Measurements from ENCODE around the gene METTL3. TPM values are rescaled to one million over a fixed set of nuclear protein-coding genes. Genes with fewer than 3 reads are reported as not detected.

Gene METTL3
- total RNA-seq, 4 donors from 2014 or later, result 70.7 to 83.1 (median 75.4) TPM

DNA sequence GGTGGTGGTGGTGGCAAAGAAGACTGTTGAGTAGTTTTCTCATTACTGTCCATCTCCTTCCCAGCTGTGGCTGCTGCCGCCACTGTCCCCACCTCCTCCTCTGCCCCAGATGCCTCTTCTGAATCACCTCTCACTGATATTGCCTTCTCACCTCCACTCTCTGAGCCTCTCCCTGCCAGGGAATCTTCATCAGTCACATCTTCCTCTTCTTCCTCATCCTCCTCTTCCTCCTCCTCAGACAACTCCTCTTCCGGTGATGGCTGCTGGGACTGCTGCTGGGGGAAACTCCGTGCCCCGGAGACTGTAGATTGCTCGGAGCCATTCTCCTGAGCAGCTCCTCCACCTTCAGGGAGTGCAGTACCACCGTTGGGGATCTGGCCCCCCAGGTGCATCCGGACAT lies 12.1 kb upstream of the METTL3 start:
- Histone ChIP-seq H3K4me1 (peaks cover 14 to 25% of the 10 kb centered on the region in 2 donors), H3K36me3 (no peaks in the 10 kb centered on the region), H3K9me3 (no peaks in the 10 kb centered on the region), H3K4me3 (replicated peaks in 1 of 3) (no peak overlapping the region), H3K27me3 (no peaks in the 10 kb centered on the region), H3K27ac (no peak overlapping the region)
- WGBS, 2 donors, result 87 to 90% methylated on average over 6 to 7 of the region's 7 CpGs
- DNase-seq, result no peak
- TF ChIP-seq, protein P1, sequence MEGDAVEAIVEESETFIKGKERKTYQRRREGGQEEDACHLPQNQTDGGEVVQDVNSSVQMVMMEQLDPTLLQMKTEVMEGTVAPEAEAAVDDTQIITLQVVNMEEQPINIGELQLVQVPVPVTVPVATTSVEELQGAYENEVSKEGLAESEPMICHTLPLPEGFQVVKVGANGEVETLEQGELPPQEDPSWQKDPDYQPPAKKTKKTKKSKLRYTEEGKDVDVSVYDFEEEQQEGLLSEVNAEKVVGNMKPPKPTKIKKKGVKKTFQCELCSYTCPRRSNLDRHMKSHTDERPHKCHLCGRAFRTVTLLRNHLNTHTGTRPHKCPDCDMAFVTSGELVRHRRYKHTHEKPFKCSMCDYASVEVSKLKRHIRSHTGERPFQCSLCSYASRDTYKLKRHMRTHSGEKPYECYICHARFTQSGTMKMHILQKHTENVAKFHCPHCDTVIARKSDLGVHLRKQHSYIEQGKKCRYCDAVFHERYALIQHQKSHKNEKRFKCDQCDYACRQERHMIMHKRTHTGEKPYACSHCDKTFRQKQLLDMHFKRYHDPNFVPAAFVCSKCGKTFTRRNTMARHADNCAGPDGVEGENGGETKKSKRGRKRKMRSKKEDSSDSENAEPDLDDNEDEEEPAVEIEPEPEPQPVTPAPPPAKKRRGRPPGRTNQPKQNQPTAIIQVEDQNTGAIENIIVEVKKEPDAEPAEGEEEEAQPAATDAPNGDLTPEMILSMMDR (IDR thresholded peaks at IDR 0.05), result no peak
- TF ChIP-seq POLR2A (IDR thresholded peaks at IDR 0.05), result no peak
- intact Hi-C loops (cut with DNase I), result no loop called here

DNA sequence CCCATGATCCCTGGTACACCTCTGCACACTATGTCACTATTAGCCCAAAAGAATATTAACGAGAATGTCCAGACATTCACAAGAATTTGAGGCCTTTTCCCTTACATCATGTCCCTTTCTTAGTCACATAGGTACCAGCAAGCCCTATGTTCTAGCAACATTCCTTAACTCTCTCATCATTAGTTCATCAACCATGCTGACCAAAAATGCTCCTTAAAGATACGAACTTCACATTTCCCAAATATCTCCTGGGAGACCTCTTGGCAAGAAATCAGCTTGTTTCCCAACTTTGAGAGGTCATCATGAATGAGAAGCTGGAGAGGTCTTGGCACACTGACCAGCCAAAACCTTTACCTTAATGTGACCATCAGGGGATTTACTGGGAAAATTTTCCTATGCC lies 10.4 kb upstream of the METTL3 start:
- no peak for TF ChIP-seq POLR2A (IDR thresholded peaks at IDR 0.05)
- TF ChIP-seq, protein P1 (IDR thresholded peaks at IDR 0.05), result no peak

DNA sequence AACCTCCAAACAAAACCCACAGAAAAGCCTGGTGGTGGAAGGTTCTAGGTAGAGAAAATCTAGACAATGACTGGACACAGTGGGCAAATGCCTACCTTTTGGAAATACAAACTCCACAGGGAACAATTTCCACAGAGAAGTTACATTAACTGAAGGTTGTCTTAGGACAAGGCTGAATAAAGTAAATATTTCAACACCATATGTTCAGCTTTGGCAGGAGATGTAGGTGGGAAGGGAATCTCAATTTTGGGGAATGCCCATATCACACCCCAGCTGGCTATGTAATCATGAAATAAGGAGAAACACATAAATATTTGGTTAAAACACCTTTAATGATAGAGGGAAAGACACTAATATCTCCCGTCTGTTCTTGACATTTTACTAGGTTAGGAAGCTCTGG lies 9.6 kb upstream of the METTL3 start:
- Histone ChIP-seq H3K4me1 (peaks cover 7 to 18% of the 10 kb centered on the region in 2 donors), H3K36me3 (no peaks in the 10 kb centered on the region), H3K27ac (no peak overlapping the region), H3K4me3 (replicated peaks in 1 of 3) (no peak overlapping the region), H3K9me3 (no peaks in the 10 kb centered on the region), H3K27me3 (no peaks in the 10 kb centered on the region)
- 85 to 87% methylated on average over 1 of the region's 1 CpG for WGBS, 2 donors
- intact Hi-C loops (cut with DNase I), result no loop called here
- TF ChIP-seq POLR2A (IDR thresholded peaks at IDR 0.05), result no peak
- TF ChIP-seq, protein P1 (IDR thresholded peaks at IDR 0.05), result no peak
- no peak for DNase-seq

More for the DNA sequence above, 10.4 kb upstream of the METTL3 start:
- Histone ChIP-seq H3K27me3 (no peaks in the 10 kb centered on the region), H3K4me1 (peaks cover 7 to 18% of the 10 kb centered on the region in 2 donors), H3K9me3 (no peaks in the 10 kb centered on the region), H3K4me3 (replicated peaks in 1 of 3) (no peak overlapping the region), H3K36me3 (no peaks in the 10 kb centered on the region), H3K27ac (no peak overlapping the region)
- intact Hi-C loops (cut with DNase I), result no loop called here
- DNase-seq, result peak in 1 of 2 donors; percentile 44
- WGBS, 2 donors, result 52 to 60% methylated on average over 2 of the region's 2 CpGs

DNA sequence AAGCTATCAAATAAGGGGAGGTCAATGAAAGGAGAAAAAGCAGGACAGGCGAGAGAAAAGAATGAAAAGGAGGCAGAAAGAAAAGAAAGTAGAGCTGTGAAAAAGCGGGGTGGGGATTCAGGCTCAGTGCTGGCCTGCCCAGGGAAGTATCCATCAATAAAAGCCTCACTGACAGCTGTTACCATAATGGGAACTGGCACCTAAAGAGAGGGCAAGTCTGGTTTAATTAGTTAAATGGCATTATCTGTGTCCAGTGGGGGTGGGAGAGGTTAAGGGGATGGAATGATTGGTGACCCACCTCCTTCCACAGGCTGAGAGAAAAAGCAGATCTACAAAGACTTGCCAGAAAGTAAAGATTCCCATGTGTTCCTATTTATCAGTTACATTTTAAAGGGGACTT lies 7.6 kb upstream of the METTL3 start:
- H3K27ac ChIP-seq, result no peak overlapping the region
- no peak overlapping the region for H3K4me3 ChIP-seq (replicated peaks in 1 of 3)
- H3K27me3 ChIP-seq, result no peaks in the 10 kb centered on the region
- TF ChIP-seq, protein P1 (IDR thresholded peaks at IDR 0.05), result no peak
- TF ChIP-seq POLR2A (IDR thresholded peaks at IDR 0.05), result no peak
- peaks cover 3 to 11% of the 10 kb centered on the region in 2 donors for H3K4me1 ChIP-seq
- WGBS, 2 donors, result 84 to 90% methylated on average over 2 of the region's 2 CpGs
- no peak for DNase-seq
- intact Hi-C loops (cut with DNase I), result no loop called here
- H3K36me3 ChIP-seq, result no peaks in the 10 kb centered on the region
- H3K9me3 ChIP-seq, result no peaks in the 10 kb centered on the region

DNA sequence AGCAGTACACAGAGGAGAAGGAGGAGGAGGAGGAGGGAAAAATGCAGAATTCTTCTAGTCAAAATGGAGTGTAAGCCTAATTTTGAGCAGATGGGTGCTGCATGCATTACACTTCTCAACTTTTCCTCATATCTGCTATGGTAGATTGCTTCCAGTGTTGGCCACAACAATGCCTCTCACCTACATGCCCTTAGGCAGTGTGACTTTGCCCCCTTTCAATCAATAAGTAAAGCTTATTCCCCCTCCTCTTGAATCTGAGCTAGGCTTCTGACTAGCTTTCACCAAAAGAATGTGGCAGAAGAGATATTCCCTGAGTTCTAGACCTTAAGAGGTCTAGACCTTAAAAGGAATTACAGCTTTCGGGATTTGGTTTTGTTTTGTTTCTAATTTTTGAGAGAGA lies 3.2 kb upstream of the METTL3 start:
- H3K9me3 ChIP-seq, result no peaks in the 10 kb centered on the region
- no peaks in the 10 kb centered on the region for H3K36me3 ChIP-seq
- no peak overlapping the region for H3K4me3 ChIP-seq (replicated peaks in 1 of 3)
- no peak for TF ChIP-seq POLR2A (IDR thresholded peaks at IDR 0.05)
- TF ChIP-seq, protein P1 (IDR thresholded peaks at IDR 0.05), result no peak
- no peaks in the 10 kb centered on the region for H3K27me3 ChIP-seq
- H3K4me1 ChIP-seq, result peaks cover 11% of the 10 kb centered on the region in 2 donors
- H3K27ac ChIP-seq, result no peak overlapping the region
- intact Hi-C loops (cut with DNase I), result no loop called here
- DNase-seq, result no peak
- WGBS, 2 donors, result 92 to 95% methylated on average over 1 of the region's 1 CpG

All from thyroid gland (tissue), 4 donors.